Naive thymus-derived CD8-positive, alpha-beta T cell (primary cell): ENCODE measurements around the gene POMGNT1. TPM values are rescaled to one million over a fixed set of nuclear protein-coding genes. Genes with fewer than 3 reads are reported as not detected.
A peak's percentile ranks its signal among the peaks of the same experiment; 100 is the strongest.

Experiments used
- ATAC-seq, 2 donors: fragments of 150-1000 bp; cut with Tn5 transposase in 1 of 2; sonication (Bioruptor Pico), chemical (Tn5 transposase) in 1 of 2; 1 replicate in 1 of 2; 2 replicates in 1 of 2; pipeline ENCODE4 v1.10.0; 2021; ENCODE audit warnings: mild to moderate bottlenecking in 2 of 2, moderate library complexity in 2 of 2
- POLR2A ChIA-PET: fragments of 350-600 bp; sonication (Branson Sonifier 250); formaldehyde crosslinking; loops from one replicate; lab custom pipeline; 2021; ENCODE audit warnings: antibody characterized with exemption; lab: Charles Lee
- DNase-seq, 10 donors: peaks; one replicate each; pipeline versions ENCODE4 v3.0.0 to v3.0.0-alpha.2; 2020 to 2022
- H3K27ac Mint-ChIP-seq, 10 donors: one replicate each; pipeline ENCODE4 v1.8.0; 2020 to 2022; ENCODE audit warnings: mild to moderate bottlenecking in 10 of 10, mixed read lengths in 10 of 10, moderate library complexity in 4 of 10, inconsistent platforms in 1 of 10
- H3K27me3 Mint-ChIP-seq, 5 donors: one replicate each; pipeline ENCODE4 v1.8.0; 2021 to 2022; ENCODE audit warnings: mixed read lengths in 5 of 5
- H3K36me3 Mint-ChIP-seq, 3 donors: one replicate each; pipeline ENCODE4 v1.8.0; 2020 to 2022; ENCODE audit warnings: mixed read lengths in 3 of 3, mild to moderate bottlenecking in 2 of 3, inconsistent platforms in 1 of 3
- H3K4me1 Mint-ChIP-seq, 4 donors: one replicate each; pipeline ENCODE4 v1.8.0; 2021 to 2022; ENCODE audit warnings: mixed read lengths in 4 of 4
- H3K4me3 Mint-ChIP-seq, 10 donors: one replicate each; pipeline ENCODE4 v1.8.0; 2020 to 2022; ENCODE audit warnings: mild to moderate bottlenecking in 10 of 10, mixed read lengths in 10 of 10, moderate library complexity in 6 of 10, inconsistent platforms in 1 of 10
- H3K9me3 Mint-ChIP-seq, 9 donors: one replicate each; pipeline ENCODE4 v1.8.0; 2020 to 2022; ENCODE audit warnings: mixed read lengths in 9 of 9, mild to moderate bottlenecking in 3 of 9, inconsistent platforms in 1 of 9, moderate library complexity in 1 of 9
- polyA plus RNA-seq, 3 donors: library from polyadenylated mRNA; unstranded; fragments of 300-500 nt; fragmentation: Illumina TruSeq; gene quantifications; one replicate each; pipeline ENCODE4 v1.2.3, GENCODE V29; 2021
- total RNA-seq, 8 experiments: library from RNA in 2 of 8; stranded (reverse) in 2 of 8; gene quantifications; one replicate each; pipeline ENCODE4 v1.2.3 and lab custom pipeline; 2021 to 2026

Gene POMGNT1
- total and polyA plus RNA-seq, 5 experiments from 2014 or later: 23.5 to 52.3 (median 33.4) TPM

DNA sequence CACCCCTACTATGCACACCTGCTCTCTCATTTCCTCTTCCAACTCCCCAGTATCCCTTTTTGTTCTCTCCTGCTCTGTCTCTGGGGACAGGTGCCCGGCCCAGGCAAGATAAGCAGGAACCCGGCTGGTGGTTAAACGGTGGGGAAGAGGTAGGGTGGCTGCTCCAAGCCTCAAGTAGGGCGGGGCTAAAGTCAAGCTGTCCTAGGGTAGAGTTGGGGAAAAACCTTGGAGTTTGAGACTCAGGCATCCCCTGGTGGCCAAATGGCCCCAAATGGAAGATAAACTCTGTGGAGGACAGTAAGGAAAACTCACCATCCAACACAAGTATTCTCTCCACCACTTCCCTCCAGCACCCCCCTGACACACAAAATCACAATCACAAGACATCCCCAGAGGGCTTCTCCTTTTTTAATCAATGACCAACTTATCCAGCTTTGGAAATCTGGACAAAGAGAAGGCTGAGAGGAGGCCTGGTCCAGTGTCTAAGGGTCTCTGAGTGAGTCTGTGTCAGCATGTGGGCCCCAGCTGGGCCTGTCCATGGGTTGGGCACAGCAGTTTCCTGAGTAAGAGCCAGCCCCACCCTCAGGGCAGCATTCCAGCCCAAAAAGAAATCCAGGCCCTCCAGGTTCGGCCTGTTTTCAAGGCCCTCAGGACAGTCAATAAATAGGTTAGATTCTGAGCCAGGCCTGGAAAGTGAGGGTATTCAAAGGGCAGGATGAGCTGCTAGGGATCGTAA, 9.8 kb downstream of the POMGNT1 start:
- DNase-seq (no peak), ATAC-seq (no peak)
- no peaks in the 10 kb centered on the region for H3K27me3 Mint-ChIP-seq
- H3K9me3 Mint-ChIP-seq: no peaks in the 10 kb centered on the region
- peaks cover 0 to 50% (median 0%) of the 10 kb centered on the region in 3 donors for H3K36me3 Mint-ChIP-seq
- no peak overlapping the region for H3K4me3 Mint-ChIP-seq
- H3K4me1 Mint-ChIP-seq: peaks cover 17 to 22% (median 19%) of the 10 kb centered on the region in 4 donors
- POLR2A ChIA-PET: no interaction called here
- peak overlapping the region in 3 of 10 donors; percentile 29 to 79 (median 29) for H3K27ac Mint-ChIP-seq

DNA sequence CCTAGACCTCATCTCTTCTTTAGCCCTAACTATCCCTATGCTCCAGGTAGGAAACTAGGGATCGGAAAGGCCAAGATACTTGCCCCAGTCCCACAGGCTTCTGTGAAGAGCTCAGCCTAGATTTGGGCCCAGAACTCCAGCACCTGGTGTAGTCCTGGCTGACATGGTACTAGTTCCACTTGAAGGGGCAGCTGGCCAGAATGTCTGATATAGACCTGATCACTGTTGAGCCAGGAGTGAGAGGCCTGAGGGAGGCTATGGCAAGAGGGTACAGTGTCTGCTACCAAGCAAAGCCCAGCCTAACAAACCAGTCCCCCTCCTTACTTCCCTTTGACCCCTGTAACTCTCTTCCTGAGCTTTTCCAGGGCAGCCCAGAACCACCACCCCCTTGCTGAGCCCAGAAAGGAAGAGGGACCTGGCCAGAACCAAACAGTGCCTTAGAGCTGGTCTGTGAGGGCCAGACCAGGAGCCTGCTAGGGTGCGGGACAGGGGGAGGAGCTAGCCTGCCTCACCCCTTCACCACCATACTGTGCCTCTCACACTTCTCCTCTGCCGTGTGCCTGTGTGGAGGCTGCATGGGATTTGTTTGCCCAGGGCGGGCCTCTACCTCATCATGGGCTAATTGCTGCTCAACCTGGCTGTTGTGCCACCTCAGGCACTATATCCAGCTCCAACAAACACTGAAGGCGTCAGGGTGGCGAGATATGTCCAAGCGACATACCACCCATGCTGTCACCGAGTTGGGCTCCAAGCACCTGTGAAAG, 10.9 kb downstream of the POMGNT1 start:
- H3K9me3 Mint-ChIP-seq: no peaks in the 10 kb centered on the region
- no peak for DNase-seq
- H3K4me3 Mint-ChIP-seq: no peak overlapping the region
- POLR2A ChIA-PET: no interaction called here
- H3K27ac Mint-ChIP-seq: peak overlapping the region in 3 of 10 donors; percentile 41 to 79 (median 68)
- ATAC-seq: no peak
- H3K27me3 Mint-ChIP-seq: no peaks in the 10 kb centered on the region
- H3K36me3 Mint-ChIP-seq: peaks cover 0 to 39% (median 0%) of the 10 kb centered on the region in 3 donors
- H3K4me1 Mint-ChIP-seq: peaks cover 17 to 22% (median 19%) of the 10 kb centered on the region in 4 donors

DNA sequence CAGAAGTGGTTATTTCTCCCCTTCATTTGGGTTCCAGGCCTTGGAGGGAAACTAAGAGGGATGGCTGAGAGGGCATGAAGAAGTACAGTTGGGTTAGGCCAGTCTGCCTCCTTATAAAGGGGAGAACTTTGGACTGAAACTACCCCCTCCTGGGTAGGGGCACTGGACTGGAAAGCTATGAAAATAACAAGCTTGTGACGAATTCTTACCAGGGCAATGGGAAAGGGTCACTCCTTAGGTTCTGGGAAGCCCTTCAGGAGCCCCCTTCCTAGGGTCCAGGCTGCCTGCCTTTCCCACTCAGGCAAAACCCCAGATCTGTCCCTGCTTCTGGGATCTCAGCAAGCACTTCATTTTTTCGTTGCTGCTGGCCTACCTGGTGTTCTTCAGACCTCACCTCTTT, 12.2 kb downstream of the POMGNT1 start:
- no peak overlapping the region for H3K4me3 Mint-ChIP-seq
- H3K36me3 Mint-ChIP-seq: peaks cover 0 to 28% (median 0%) of the 10 kb centered on the region in 3 donors
- H3K9me3 Mint-ChIP-seq: no peaks in the 10 kb centered on the region
- no peaks in the 10 kb centered on the region for H3K27me3 Mint-ChIP-seq
- ATAC-seq: no peak
- DNase-seq: no peak
- peak overlapping the region in 4 of 10 donors; percentile 41 to 77 (median 55) for H3K27ac Mint-ChIP-seq
- POLR2A ChIA-PET: no interaction called here
- H3K4me1 Mint-ChIP-seq: peaks cover 17 to 22% (median 19%) of the 10 kb centered on the region in 4 donors

DNA sequence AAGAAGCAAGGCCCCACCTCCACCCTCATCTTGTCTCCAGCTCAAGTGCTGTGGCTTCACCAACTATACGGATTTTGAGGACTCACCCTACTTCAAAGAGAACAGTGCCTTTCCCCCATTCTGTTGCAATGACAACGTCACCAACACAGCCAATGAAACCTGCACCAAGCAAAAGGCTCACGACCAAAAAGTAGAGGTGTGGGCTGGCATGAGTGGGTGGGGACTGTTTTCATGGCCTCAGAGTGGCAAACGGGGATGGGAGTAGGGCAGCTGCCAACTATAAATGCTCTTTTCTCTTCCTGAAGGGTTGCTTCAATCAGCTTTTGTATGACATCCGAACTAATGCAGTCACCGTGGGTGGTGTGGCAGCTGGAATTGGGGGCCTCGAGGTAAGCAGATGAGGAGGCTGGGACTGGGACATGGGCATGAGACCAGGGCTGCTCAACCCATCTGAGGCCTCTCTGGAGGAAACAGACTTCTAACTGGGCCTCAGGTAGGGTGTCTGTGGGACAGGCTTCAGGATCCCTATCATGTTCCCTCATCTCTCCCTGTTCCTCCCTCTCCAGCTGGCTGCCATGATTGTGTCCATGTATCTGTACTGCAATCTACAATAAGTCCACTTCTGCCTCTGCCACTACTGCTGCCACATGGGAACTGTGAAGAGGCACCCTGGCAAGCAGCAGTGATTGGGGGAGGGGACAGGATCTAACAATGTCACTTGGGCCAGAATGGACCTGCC, 13.1 kb downstream of the POMGNT1 start:
- DNase-seq (peak in 3 of 10 donors; percentile 8 to 25 (median 21)), ATAC-seq (peak; percentile 53 to 78)
- Mint-ChIP-seq H3K9me3 (no peaks in the 10 kb centered on the region), H3K27me3 (no peaks in the 10 kb centered on the region), H3K27ac (peak overlapping the region in 8 of 10 donors; percentile 40 to 87 (median 75)), H3K36me3 (peaks cover 0 to 22% (median 0%) of the 10 kb centered on the region in 3 donors), H3K4me1 (peaks cover 17 to 22% (median 19%) of the 10 kb centered on the region in 4 donors), H3K4me3 (no peak overlapping the region)
- POLR2A ChIA-PET: no interaction called here

DNA sequence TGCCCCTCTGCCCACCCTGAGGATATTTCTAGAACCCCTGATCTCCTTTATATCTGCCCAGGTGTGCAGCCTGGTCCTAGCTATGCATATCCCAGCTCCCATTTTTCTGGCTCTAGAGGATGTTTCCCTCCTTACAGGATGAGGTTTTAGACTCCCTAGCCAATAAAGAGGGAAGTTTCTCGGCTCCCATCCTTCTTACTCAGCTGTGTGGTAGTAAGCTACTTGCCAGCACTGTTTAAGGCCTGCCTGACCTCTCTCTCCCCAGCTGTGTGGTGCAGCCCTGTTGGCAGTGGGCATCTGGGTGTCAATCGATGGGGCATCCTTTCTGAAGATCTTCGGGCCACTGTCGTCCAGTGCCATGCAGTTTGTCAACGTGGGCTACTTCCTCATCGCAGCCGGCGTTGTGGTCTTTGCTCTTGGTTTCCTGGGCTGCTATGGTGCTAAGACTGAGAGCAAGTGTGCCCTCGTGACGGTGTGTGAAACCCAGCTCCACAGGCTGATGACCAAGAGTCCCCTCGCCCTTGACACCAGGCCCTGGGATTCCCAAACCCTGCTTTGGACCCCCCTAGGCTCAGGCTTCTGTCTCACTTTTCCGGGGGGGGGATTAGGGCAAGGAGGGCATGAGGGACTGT, 14.2 kb downstream of the POMGNT1 start:
- no peak overlapping the region for H3K4me3 Mint-ChIP-seq
- DNase-seq (no peak), ATAC-seq (no peak)
- peaks cover 17 to 22% (median 19%) of the 10 kb centered on the region in 4 donors for H3K4me1 Mint-ChIP-seq
- H3K27me3 Mint-ChIP-seq: no peaks in the 10 kb centered on the region
- peaks cover 0 to 15% (median 0%) of the 10 kb centered on the region in 3 donors for H3K36me3 Mint-ChIP-seq
- peak overlapping the region in 5 of 10 donors; percentile 10 to 86 (median 73) for H3K27ac Mint-ChIP-seq
- POLR2A ChIA-PET: no interaction called here
- no peaks in the 10 kb centered on the region for H3K9me3 Mint-ChIP-seq

DNA sequence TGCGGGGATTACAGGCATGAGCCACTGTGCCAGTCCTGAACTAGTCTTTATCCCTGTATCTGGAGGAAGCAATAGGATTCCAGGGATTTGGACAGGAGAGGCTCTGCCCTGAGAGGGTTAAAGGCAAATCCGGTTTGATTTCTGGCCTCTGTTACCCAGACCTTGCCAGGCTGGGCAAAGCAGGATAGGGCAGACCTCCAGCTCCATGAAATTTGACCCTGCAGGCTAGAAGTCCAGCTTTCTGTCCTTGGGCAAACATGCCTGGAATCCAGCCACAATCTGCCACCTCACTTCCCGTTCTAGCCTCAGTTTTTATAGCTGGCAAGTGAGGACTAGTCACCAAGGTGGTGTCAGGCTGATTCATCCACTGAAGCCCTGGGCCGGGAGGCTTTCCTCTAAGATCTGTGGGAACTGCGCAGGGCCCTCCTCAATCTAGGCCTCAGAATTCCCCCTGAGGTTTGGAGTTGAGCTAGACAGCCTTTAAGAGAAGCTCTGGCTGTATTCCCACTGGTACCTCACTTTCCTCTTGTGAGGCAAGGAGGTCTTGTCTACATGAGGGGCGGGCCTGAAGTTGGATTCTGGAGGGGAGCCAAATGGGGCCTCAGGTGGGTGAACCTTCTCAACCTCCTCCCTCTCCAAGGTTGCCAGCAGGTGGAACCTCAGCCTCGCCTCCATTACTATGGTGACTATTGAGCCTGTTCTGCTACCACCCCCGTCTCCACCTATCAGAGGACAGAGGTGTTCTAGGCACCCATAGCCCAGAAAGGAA, 15.0 kb downstream of the POMGNT1 start:
- no peaks in the 10 kb centered on the region for H3K27me3 Mint-ChIP-seq

DNA sequence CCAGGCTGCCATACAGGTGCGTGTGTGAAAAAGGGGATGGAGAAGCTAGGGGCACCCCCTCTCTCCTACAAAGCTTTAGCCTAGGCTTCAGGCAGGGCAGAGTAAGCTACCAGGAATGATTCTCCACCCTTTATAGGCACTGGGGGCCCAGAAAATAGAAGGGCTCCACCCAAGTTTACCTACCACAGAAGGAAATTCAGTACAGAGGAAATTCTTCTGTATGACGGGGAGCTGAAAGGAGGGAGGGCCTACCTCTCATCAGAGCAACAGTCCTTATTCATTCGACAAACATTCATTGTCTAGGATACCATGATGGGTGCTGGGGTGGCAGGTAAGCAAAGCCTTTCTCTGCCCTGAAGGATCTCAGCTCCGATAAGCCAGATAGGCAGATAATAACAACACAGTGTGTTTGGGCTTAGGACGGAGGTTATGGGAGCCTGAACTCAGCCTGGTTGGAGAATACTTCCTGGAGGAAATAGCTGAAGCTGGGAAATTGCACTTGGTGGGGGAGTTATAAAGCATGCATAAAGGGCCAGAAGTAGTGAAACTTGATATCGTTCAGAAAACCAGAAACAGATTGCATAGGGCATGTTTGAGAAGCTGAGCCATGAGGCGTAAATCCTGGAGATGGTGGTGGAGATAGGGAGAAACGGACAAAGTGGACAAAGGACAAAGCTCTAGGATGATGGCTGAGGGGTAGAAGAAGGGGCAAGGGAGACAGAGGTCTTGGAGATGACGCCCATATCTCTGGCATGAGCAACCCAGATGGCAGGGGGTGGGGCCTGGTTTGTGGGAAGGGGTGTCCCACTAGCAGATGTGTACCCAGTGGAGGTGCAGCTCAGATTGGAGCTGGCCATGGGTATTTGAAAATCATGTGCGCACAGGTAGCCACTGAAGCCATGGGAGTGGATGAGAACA, 16.6 kb downstream of the POMGNT1 start:
- no peaks in the 10 kb centered on the region for H3K36me3 Mint-ChIP-seq
- ATAC-seq (no peak), DNase-seq (no peak)
- no peak overlapping the region for H3K4me3 Mint-ChIP-seq
- peak overlapping the region in 1 of 10 donors; percentile 51 for H3K27ac Mint-ChIP-seq
- no peaks in the 10 kb centered on the region for H3K27me3 Mint-ChIP-seq
- peaks cover 12 to 22% (median 19%) of the 10 kb centered on the region in 4 donors for H3K4me1 Mint-ChIP-seq
- no peaks in the 10 kb centered on the region for H3K9me3 Mint-ChIP-seq
- POLR2A ChIA-PET: no interaction called here

More for the DNA sequence above, 15.0 kb downstream of the POMGNT1 start:
- no peaks in the 10 kb centered on the region for H3K9me3 Mint-ChIP-seq
- peaks cover 0 to 8% (median 0%) of the 10 kb centered on the region in 3 donors for H3K36me3 Mint-ChIP-seq
- DNase-seq (no peak), ATAC-seq (no peak)
- no peak overlapping the region for H3K4me3 Mint-ChIP-seq
- POLR2A ChIA-PET: no interaction called here
- peaks cover 16 to 22% (median 19%) of the 10 kb centered on the region in 4 donors for H3K4me1 Mint-ChIP-seq
- peak overlapping the region in 2 of 10 donors; percentile 3 to 19 for H3K27ac Mint-ChIP-seq

DNA sequence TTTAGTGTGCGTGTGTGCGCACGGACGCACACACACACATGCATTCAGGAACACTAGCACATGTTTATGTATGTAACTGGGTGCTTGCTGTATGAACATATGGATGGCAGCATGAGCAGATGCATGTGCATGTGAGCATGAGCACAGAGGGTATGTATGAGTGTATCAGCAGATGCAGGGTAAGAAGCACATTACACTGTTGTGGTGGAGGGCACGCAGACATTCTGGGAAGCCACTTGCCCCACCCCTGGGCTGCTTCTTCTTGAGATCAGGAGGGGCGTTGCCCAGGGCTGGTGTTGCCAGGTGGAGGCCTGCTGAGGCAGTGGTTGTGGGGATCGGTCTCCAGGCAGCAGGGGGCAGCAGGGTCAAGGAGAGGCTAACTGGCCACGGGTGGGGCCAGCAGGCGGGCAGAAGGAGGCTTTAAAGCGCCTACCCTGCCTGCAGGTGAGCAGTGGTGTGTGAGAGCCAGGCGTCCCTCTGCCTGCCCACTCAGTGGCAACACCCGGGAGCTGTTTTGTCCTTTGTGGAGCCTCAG, 18.1 kb downstream of the POMGNT1 start:
- no peak overlapping the region for H3K27ac Mint-ChIP-seq
- POLR2A ChIA-PET: interaction anchor here (0.6 to 0.8 kb wide), 2 partner anchors 43 to 184 kb away, joined by 3 read pairs; no protein-coding TSS in a partner anchor
- no peak for ATAC-seq
- peaks cover 10 to 16% (median 14%) of the 10 kb centered on the region in 4 donors for H3K4me1 Mint-ChIP-seq
- no peak overlapping the region for H3K4me3 Mint-ChIP-seq
- H3K36me3 Mint-ChIP-seq: no peaks in the 10 kb centered on the region
- H3K9me3 Mint-ChIP-seq: no peaks in the 10 kb centered on the region
- no peaks in the 10 kb centered on the region for H3K27me3 Mint-ChIP-seq
- DNase-seq: no peak

DNA sequence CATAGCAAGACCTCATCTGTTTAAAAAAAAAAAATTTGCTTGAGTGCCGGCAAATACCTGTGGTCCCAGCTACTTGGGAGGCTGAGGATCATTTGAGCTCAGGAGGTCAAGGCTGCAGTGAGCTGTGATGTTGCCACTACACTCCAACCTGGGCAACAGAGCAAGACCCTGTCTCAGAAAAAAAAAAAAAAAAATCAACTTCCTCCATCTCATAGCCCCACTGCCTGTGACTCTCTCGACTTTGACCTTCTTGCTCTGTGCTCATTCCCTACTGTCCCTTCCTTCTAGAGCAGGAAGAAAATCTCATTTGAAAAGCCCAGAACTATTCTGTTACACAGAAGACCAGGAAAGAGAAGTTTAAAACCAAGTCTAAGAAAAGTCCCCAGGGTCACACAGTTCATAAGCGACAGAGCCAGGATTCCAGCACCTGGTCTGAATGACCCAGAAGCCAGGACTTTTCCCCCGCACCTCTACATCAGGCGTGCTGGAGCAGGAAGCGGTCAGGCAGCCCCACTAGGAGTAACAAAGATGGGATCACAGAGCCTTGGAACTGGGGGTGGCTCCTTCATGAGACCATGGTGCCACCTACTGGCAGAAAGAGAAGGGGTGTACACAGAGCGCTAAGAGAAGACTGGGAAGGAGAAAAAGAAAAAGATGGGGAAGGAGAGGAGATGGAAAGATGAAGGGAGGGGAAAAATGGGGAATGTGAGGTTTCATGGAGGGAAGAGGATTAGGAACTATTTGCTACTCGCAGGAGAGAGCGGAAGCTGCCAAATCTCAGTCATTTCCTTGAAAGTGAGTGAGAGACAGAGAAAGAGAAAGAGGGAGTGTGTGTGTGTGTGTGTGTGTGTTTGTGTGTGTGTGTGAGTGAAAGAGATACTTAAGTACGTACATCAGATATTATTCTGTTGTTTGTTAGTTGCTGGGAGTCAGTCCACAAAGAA, 18.8 kb downstream of the POMGNT1 start:
- Mint-ChIP-seq H3K27me3 (no peaks in the 10 kb centered on the region), H3K4me1 (peaks cover 5 to 8% (median 7%) of the 10 kb centered on the region in 4 donors), H3K9me3 (no peaks in the 10 kb centered on the region), H3K4me3 (no peak overlapping the region), H3K27ac (no peak overlapping the region), H3K36me3 (no peaks in the 10 kb centered on the region)
- peak; percentile 28 to 85 (median 62) for DNase-seq
- POLR2A ChIA-PET: no interaction called here
- peak; percentile 83 to 95 for ATAC-seq
